HepG2 (cell line): Measurements from ENCODE around the gene ANKRD11. TPM values are rescaled to one million over a fixed set of nuclear protein-coding genes. Genes with fewer than 3 reads are reported as not detected.
A peak's percentile ranks its signal among the peaks of the same experiment; 100 is the strongest.

Experiments
- ARID2 ChIP-seq: sonication (generic); formaldehyde crosslinking; IDR thresholded peaks from 2 replicates; pipeline ENCODE4 v1.8.1; 2022; ENCODE audit warnings: mild to moderate bottlenecking, missing genetic modification reagents, borderline replicate concordance
- CBFB ChIP-seq: sonication (generic); formaldehyde crosslinking; IDR thresholded peaks from 2 replicates; pipeline ENCODE4 v1.4.0; 2020; ENCODE audit warnings: missing genetic modification reagents
- CBX5 ChIP-seq: sonication (generic); formaldehyde crosslinking; IDR thresholded peaks from 2 replicates; pipeline ENCODE4 v1.4.0; 2020; ENCODE audit warnings: missing genetic modification reagents, borderline replicate concordance
- CCAR2 ChIP-seq: fragments of 200-400 bp; formaldehyde crosslinking; optimal IDR thresholded peaks from 2 replicates; pipeline ENCODE3; 2018; ENCODE audit warnings: low read depth, mild to moderate bottlenecking, low read length, moderate library complexity
- DNMT1 ChIP-seq: sonication (generic); formaldehyde crosslinking; IDR thresholded peaks from 2 replicates; pipeline ENCODE4 v1.5.1; 2020; ENCODE audit warnings: mild to moderate bottlenecking, missing genetic modification reagents
- GTF2F1 ChIP-seq: fragments of 150-350 bp; IDR thresholded peaks from 2 replicates; pipeline ENCODE4 v1.6.1; 2014; ENCODE audit warnings: low read length
- HBP1 ChIP-seq: IDR thresholded peaks from 2 replicates; pipeline ENCODE4 v1.6.1; 2016; ENCODE audit warnings: low read depth, control low read depth
- IKZF1 ChIP-seq: fragments of 450-650 bp; IDR thresholded peaks from 2 replicates; pipeline ENCODE4 v1.7.1; 2016
- MIXL1 ChIP-seq: IDR thresholded peaks from 2 replicates; pipeline ENCODE4 v1.6.1; 2016
- NCOA2 ChIP-seq: sonication (generic); formaldehyde crosslinking; IDR thresholded peaks from 2 replicates; pipeline ENCODE4 v1.8.0; 2022; ENCODE audit warnings: inconsistent platforms
- NFYB ChIP-seq: sonication (generic); formaldehyde crosslinking; IDR thresholded peaks from 2 replicates; pipeline ENCODE4 v1.4.0; 2020; ENCODE audit warnings: missing genetic modification reagents
- NKX3-1 ChIP-seq: sonication (generic); formaldehyde crosslinking; IDR thresholded peaks from 2 replicates; pipeline ENCODE4 v1.5.0; 2020; ENCODE audit warnings: missing genetic modification reagents
- PHF21A ChIP-seq: sonication (generic); formaldehyde crosslinking; IDR thresholded peaks from 2 replicates; pipeline ENCODE4 v1.5.0; 2020; ENCODE audit warnings: mild to moderate bottlenecking, missing genetic modification reagents
- RAD51 ChIP-seq: fragments of 450-650 bp; IDR thresholded peaks from 2 replicates; pipeline ENCODE4 v1.6.1; 2016; ENCODE audit warnings: borderline replicate concordance
- SP2 ChIP-seq: sonication (generic); formaldehyde crosslinking; IDR thresholded peaks from 2 replicates; pipeline ENCODE4 v1.5.1; 2020; ENCODE audit warnings: mild to moderate bottlenecking, missing genetic modification reagents
- ZNF142 ChIP-seq: sonication (generic); formaldehyde crosslinking; IDR thresholded peaks from 2 replicates; pipeline ENCODE4 v1.4.0; 2020; ENCODE audit warnings: missing genetic modification reagents
- ZNF230 ChIP-seq: sonication (generic); formaldehyde crosslinking; IDR thresholded peaks from 2 replicates; pipeline ENCODE4 v1.4.0; 2020; ENCODE audit warnings: mild to moderate bottlenecking, missing genetic modification reagents
- ZNF232 ChIP-seq: sonication (generic); formaldehyde crosslinking; IDR thresholded peaks from 2 replicates; pipeline ENCODE4 v1.4.0; 2020; ENCODE audit warnings: missing genetic modification reagents, borderline replicate concordance
- ZNF281 ChIP-seq: sonication (generic); formaldehyde crosslinking; IDR thresholded peaks from 2 replicates; pipeline ENCODE4 v1.4.0; 2020; ENCODE audit warnings: missing genetic modification reagents, borderline replicate concordance
- ZNF3 ChIP-seq: IDR thresholded peaks from 2 replicates; pipeline ENCODE4 v1.7.0; 2017; ENCODE audit warnings: inconsistent platforms
- ZNF580 ChIP-seq: IDR thresholded peaks from 2 replicates; pipeline ENCODE4 v1.6.1; 2016; ENCODE audit warnings: low read depth, borderline replicate concordance
- ZNF720 ChIP-seq: sonication (generic); formaldehyde crosslinking; IDR thresholded peaks from 2 replicates; pipeline ENCODE4 v1.4.0; 2020; ENCODE audit warnings: missing genetic modification reagents
- ZNF740 ChIP-seq: sonication (generic); formaldehyde crosslinking; IDR thresholded peaks from 2 replicates; pipeline ENCODE4 v1.4.0; 2020; ENCODE audit warnings: missing genetic modification reagents
- ZSCAN25 ChIP-seq: sonication (generic); formaldehyde crosslinking; IDR thresholded peaks from 2 replicates; pipeline ENCODE4 v1.8.0; 2022; ENCODE audit warnings: mild to moderate bottlenecking, missing genetic modification reagents
- polyA plus RNA-seq, 8 experiments: library from polyadenylated mRNA; depleted of rRNA in 3 of 8; stranded (reverse) in 7 of 8; unstranded in 1 of 8; fragments of >200 nt; fragmentation: Illumina TruSeq in 4 of 8; extraction: Trizol in 4 of 8; gene quantifications; 2 replicates each; pipeline versions ENCODE4 v1.2.1 to v1.2.3, GENCODE V29; 2011 to 2016; ENCODE audit warnings: low read depth in 4 of 8, missing spikeins in 1 of 8, mixed read lengths in 1 of 8; ENCODE audit not compliant: insufficient read depth in 1 of 8
- total RNA-seq, 5 experiments: library from RNA; depleted of rRNA; stranded (reverse); fragments of >200 nt; fragmentation: Illumina TruSeq; extraction: Trizol; gene quantifications; 2 replicates each; pipeline ENCODE4 v1.2.3, GENCODE V29; 2016; ENCODE audit warnings: low read depth in 1 of 5

Gene ANKRD11
- total and polyA plus RNA-seq, 2 of the 13 experiments (the other 11 are each of a cell fraction or from before 2014, with no cell fraction given) = 21.4 to 38.4 TPM

- TF ChIP-seq DNMT1 (CRISPR knock-in tag) (no peak), ZNF720 (CRISPR knock-in tag) (no peak), RAD51 (no peak), ZNF232 (CRISPR knock-in tag) (no peak), IKZF1 (no peak), CBX5 (no peak), ZNF580 (CRISPR knock-in tag) (no peak), ZNF142 (no peak), ZNF3 (CRISPR knock-in tag) (no peak), ZNF230 (CRISPR knock-in tag) (no peak), NKX3-1 (no peak), ZSCAN25 (CRISPR knock-in tag) (no peak), ZNF281 (CRISPR knock-in tag) (no peak), PHF21A (CRISPR knock-in tag) (no peak), CCAR2 (no peak), SP2 (CRISPR knock-in tag) (no peak), NFYB (CRISPR knock-in tag) (no peak), ZNF740 (CRISPR knock-in tag) (no peak), MIXL1 (CRISPR knock-in tag) (no peak), NCOA2 (CRISPR knock-in tag) (no peak), HBP1 (CRISPR knock-in tag) (peak; percentile 47; the same call in 1 of the 2 replicates), GTF2F1 (no peak), CBFB (no peak), ARID2 (CRISPR knock-in tag) (no peak)
These were observed 73.0 kb downstream of the ANKRD11 start (continued) for GRCh38 chr16:89417352-89417751.
